ENCODE measurements around the gene ZNF441. TPM values are rescaled to one million over a fixed set of nuclear protein-coding genes. Genes with fewer than 3 reads are reported as not detected.

Gene ZNF441
- total and polyA plus RNA-seq, 4 donors, result 1.8 to 7.4 (median 5.7) TPM

GRCh38 chr19:11749751-11750150, 17.0 kb upstream of the ZNF441 start:
- no peak for DNase-seq (ENCODE audit: low spot score)
- 44% methylated on average over 2 of the region's 2 CpGs for WGBS
- Histone ChIP-seq H3K36me3 (ENCODE audit: control insufficient read depth in 4 of 4, insufficient read depth in 3 of 4, low read depth in 1 of 4, low read length in 3 of 4) (no peaks in the 10 kb centered on the region), H3K4me3 (ENCODE audit: low read depth in 1 of 3, low read length in 3 of 3) (no peak overlapping the region), H3K27ac (ENCODE audit: low read depth in 1 of 2, low read length in 2 of 2) (no peak overlapping the region), H3K9ac (ENCODE audit: low read depth in 1 of 2, low read length in 2 of 2) (no peak overlapping the region), H3K4me1 (ENCODE audit: control insufficient read depth in 4 of 4, insufficient read depth in 4 of 4, low read length in 3 of 4) (no peaks in the 10 kb centered on the region), H3K27me3 (ENCODE audit: control insufficient read depth in 4 of 4, insufficient read depth in 4 of 4, low read length in 3 of 4) (no peaks in the 10 kb centered on the region), H3K9me3 (ENCODE audit: control insufficient read depth in 4 of 4, low read length in 3 of 4) (peaks cover 3 to 19% (median 6%) of the 10 kb centered on the region in 4 donors)
- TF ChIP-seq YY1 (IDR thresholded peaks at IDR 0.05) (no peak), RXRA (IDR thresholded peaks at IDR 0.05) (no peak), GABPA (IDR thresholded peaks at IDR 0.05 in 1 of 2, conservative IDR thresholded peaks at IDR 0.05 in 1 of 2) (no peak), EGR1 (IDR thresholded peaks at IDR 0.05; ENCODE audit: low read depth in 2 of 2) (no peak), HNF4A (conservative IDR thresholded peaks at IDR 0.05) (no peak)

- Histone ChIP-seq H3K36me3 (ENCODE audit: control insufficient read depth in 4 of 4, insufficient read depth in 3 of 4, low read depth in 1 of 4, low read length in 3 of 4) (no peaks in the 10 kb centered on the region), H3K9ac (ENCODE audit: low read depth in 1 of 2, low read length in 2 of 2) (no peak overlapping the region), H3K27me3 (ENCODE audit: control insufficient read depth in 4 of 4, insufficient read depth in 4 of 4, low read length in 3 of 4) (no peaks in the 10 kb centered on the region), H3K9me3 (ENCODE audit: control insufficient read depth in 4 of 4, low read length in 3 of 4) (peaks cover 8 to 27% (median 12%) of the 10 kb centered on the region in 4 donors), H3K4me1 (ENCODE audit: control insufficient read depth in 4 of 4, insufficient read depth in 4 of 4, low read length in 3 of 4) (no peaks in the 10 kb centered on the region), H3K27ac (ENCODE audit: low read depth in 1 of 2, low read length in 2 of 2) (no peak overlapping the region), H3K4me3 (ENCODE audit: low read depth in 1 of 3, low read length in 3 of 3) (no peak overlapping the region)
- 67% methylated on average over 2 of the region's 2 CpGs for WGBS
- no peak for DNase-seq (ENCODE audit: low spot score)
- no peak for TF ChIP-seq SP1 (IDR thresholded peaks at IDR 0.05)
- no peak for TF ChIP-seq FOXA2 (IDR thresholded peaks at IDR 0.05)
- TF ChIP-seq ATF3 (IDR thresholded peaks at IDR 0.05), result no peak
- no peak for TF ChIP-seq MAX (IDR thresholded peaks at IDR 0.05)
- no peak for TF ChIP-seq EGR1 (IDR thresholded peaks at IDR 0.05; ENCODE audit: low read depth in 2 of 2)
- no peak for TF ChIP-seq JUND (IDR thresholded peaks at IDR 0.05)
- TF ChIP-seq HNF4G (IDR thresholded peaks at IDR 0.05), result no peak
- TF ChIP-seq REST (IDR thresholded peaks at IDR 0.05), result no peak
- TF ChIP-seq FOXA1 (IDR thresholded peaks at IDR 0.05), result no peak
- no peak for TF ChIP-seq RAD21 (IDR thresholded peaks at IDR 0.05)
- no peak for TF ChIP-seq YY1 (IDR thresholded peaks at IDR 0.05)
- TF ChIP-seq CTCF (IDR thresholded peaks at IDR 0.05; ENCODE audit: low read depth, low read length, missing input control), result no peak
Observed at GRCh38 chr19:11752244-11752736, 14.5 kb upstream of the ZNF441 start.
